GM12864 (cell line): Measurements from ENCODE around the gene GLYAT.

Source experiments
- DNase-seq: peaks from one replicate; pipeline ENCODE4 v3.0.0-alpha.2; 2011; ENCODE audit warnings: low read depth
- H3K4me3 ChIP-seq: 2 replicates; pipeline ENCODE4 v1.5.1; 2011; ENCODE audit warnings: mild to moderate bottlenecking, low read depth, low read length, control low read depth
- TF ChIP-seq, protein P1 (sequence below): IDR thresholded peaks from 2 replicates; pipeline ENCODE4 v1.5.1; 2011; ENCODE audit warnings: low read depth, mild to moderate bottlenecking, moderate library complexity, low read length, control low read depth, inconsistent platforms; ENCODE audit errors: missing control alignments

Gene GLYAT

DNA sequence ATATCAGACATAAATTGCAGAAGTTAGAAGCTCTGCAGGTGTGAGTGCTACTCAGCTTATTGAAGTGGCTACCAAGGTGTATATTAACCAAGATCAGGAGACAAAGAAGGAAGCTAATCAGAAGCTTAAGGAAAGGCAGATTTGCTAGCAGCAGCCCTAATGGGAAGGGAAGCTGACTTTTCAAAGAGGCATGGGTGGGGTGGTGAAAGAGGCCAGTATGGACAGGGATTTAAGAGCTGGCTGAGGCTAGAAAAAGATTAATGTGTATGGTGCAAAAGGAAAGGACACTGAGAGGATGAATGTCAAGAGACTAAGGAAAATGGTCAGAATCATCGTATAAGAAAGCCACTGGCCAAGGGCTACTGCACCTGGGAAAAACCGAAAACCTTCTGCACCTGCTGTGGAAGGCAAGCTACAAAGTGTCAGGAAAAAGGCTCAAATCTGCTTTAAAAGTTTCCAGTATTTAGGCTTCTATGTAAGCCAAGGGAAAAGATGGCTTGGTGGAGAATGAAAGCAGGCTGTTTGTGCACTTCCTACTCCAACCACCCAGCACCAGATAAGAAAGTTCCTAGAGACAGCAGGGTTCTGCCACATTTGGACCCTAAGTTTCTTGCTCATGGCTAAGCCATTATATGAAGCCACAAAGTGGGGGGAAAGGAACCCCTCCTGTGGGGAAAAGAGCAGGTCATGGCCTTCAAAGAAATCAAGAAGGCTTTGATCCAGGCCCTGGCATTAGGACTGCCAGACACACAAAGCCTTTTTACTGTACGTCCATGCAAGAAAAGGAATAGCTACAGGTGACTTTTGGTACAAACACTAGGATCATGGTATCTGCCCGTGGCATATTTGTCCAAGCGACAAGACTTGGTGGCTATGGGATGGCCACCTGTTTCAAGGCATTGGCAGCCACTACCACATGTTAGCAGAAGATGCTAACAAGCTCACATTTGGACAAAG, 40.9 kb upstream of the GLYAT start:
- no peak overlapping the region for H3K4me3 ChIP-seq
- no peak for DNase-seq
- TF ChIP-seq, protein P1, sequence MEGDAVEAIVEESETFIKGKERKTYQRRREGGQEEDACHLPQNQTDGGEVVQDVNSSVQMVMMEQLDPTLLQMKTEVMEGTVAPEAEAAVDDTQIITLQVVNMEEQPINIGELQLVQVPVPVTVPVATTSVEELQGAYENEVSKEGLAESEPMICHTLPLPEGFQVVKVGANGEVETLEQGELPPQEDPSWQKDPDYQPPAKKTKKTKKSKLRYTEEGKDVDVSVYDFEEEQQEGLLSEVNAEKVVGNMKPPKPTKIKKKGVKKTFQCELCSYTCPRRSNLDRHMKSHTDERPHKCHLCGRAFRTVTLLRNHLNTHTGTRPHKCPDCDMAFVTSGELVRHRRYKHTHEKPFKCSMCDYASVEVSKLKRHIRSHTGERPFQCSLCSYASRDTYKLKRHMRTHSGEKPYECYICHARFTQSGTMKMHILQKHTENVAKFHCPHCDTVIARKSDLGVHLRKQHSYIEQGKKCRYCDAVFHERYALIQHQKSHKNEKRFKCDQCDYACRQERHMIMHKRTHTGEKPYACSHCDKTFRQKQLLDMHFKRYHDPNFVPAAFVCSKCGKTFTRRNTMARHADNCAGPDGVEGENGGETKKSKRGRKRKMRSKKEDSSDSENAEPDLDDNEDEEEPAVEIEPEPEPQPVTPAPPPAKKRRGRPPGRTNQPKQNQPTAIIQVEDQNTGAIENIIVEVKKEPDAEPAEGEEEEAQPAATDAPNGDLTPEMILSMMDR, result no peak

DNA sequence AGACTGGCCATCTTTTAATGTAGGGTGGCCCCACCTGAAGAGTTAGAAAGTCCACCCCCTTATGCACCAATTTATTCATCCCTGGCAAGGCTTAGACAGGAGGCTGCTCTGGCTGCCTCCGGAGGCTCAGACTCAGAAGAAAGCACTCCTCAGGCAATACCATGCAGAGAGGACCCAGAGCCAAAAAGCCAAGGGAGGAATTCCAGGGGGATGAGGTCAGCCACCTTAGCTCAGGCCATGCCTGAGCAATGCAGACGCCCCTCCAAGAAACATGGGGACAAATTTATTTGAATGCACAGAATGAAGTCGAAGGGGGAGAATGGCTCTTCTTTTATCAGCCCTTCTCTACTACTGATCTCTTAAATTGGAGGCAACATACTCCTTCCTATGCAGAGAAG, 39.7 kb upstream of the GLYAT start:
- no peak for DNase-seq
- H3K4me3 ChIP-seq, result no peak overlapping the region
- TF ChIP-seq, protein P1, result no peak

DNA sequence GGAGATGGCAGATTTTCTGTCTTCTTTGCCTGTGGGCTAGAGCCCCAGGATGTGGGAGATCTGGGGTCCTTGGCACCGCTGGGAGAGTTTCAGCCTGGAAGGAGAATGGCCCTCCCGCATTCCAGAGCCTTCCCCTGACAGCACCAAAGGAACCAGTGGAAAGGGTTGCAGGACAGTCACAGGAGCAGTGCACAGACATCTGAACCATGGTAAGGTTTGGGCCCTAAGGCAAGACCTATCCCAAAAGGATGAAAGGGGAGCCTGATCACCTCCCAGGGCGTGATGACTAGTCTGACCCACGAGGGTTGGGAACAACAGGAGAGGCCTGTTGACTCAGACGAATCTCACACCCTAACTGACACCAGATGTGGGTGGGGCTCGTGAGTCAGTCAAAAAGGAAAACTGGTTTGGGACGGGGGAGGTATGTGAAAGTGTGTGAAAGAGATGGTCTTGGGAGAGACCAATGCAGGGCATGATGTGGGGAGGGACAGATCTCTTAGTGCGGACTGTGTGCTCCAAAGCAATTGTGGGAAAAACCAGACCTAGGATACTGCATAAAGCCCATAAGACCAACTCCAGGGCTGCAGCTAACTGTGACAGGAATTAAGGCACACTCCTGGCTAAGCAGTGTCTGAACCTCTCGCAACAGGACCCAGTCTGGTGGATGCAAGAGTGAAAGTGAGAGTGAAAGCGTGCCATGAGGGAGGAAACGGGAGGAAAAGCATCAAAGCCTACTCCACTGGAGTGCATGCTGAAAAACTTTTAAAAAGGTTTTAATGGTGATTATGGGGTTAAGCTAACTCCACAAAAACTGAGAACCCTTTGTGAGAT, 39.1 kb upstream of the GLYAT start:
- H3K4me3 ChIP-seq, result no peak overlapping the region
- TF ChIP-seq, protein P1, result no peak
- no peak for DNase-seq

DNA sequence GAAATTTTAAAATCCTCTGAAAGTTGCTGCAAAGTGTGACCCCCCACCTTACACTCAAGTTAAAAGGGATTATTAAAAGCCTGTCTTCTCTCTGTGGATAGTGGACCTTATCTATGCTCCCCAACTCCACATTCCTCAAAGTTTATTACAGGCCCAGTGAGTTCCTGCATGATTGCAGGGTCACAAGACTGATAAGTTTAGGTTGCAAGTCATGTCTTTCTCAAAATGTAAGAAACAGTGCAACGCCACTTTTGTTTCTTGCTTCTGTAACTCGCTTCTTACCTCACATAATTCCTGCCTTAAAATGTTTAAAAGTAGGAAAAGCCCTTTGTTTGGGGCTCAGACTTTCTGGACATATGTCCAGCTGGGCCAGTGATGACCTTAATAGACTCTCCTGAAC, 38.4 kb upstream of the GLYAT start:
- TF ChIP-seq, protein P1, result no peak
- no peak overlapping the region for H3K4me3 ChIP-seq
- DNase-seq, result no peak

DNA sequence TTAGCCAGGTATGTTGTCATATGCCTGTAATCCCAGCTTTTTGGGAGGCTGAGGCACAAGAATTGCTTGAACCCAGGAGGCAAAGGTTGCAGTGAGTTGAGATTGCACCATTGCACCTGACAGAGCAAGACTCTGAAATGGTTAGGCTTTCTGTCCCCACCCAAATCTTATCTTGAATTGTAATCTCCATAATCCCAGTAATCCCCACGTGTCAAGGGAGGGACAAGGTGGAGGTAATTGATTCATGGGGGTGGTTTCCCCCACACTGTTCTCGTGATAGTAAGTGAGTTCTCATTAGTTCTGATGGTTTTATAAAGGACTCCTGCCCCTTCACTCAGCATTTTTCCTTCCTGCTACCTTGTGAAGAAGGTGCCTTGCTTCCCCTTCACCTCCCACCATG, 37.6 kb upstream of the GLYAT start:
- TF ChIP-seq, protein P1, result no peak

DNA sequence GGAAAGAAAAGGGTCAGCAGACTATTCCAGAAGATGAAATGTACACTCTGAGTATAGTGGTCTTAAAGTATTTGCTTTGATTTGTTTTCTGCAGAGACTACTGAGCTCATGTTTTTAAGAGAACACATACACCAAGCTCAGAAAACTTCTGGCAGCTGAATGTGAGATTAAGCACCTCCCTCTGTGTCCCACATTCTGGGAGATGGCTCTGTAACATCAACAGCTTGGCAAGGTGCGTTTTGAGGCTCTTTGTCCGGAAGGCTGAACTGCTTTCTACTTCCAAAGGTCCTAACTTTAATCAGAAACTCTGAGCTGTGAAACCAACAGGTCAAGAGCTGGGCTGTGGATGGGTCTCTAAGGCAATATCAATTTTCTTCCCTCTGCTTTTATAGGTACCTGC, 36.4 kb upstream of the GLYAT start:
- DNase-seq, result no peak
- TF ChIP-seq, protein P1, result no peak
- no peak overlapping the region for H3K4me3 ChIP-seq

More for the DNA sequence above, 37.6 kb upstream of the GLYAT start:
- no peak for DNase-seq
- no peak overlapping the region for H3K4me3 ChIP-seq
